OCI-M1 (cell line): ENCODE data around the gene RAB14.
"Not testable (repeated sequence)": the region's sequence is repeated elsewhere in the genome, so short reads cannot be mapped to it uniquely, and the experiment has no call there.

Experiments
- DNase-seq: peaks from one replicate; lab custom pipeline; 2025; lab: John Stamatoyannopoulos, UW

The RAB14 gene

GRCh38 chr9:121191235-121191634 is 10.4 kb downstream of the RAB14 start:
- DNase-seq: no peak

- DNase-seq: no peak
Measured at GRCh38 chr9:121189660-121190059, 12.0 kb downstream of the RAB14 start.

GRCh38 chr9:121189006-121189405 is 12.7 kb downstream of the RAB14 start:
- DNase-seq: no peak

GRCh38 chr9:121187636-121188305 is 13.9 kb downstream of the RAB14 start:
- DNase-seq: no peak

GRCh38 chr9:121185774-121186403 is 15.8 kb downstream of the RAB14 start:
- DNase-seq: no peak

- no peak for DNase-seq
Measured at GRCh38 chr9:121185178-121185745, 16.4 kb downstream of the RAB14 start.

GRCh38 chr9:121184463-121184862 is 17.2 kb downstream of the RAB14 start:
- DNase-seq: no peak

GRCh38 chr9:121183666-121184423 is 17.8 kb downstream of the RAB14 start:
- DNase-seq: no peak

- DNase-seq: peak; percentile 35
Measured at GRCh38 chr9:121182989-121183388, 18.7 kb downstream of the RAB14 start.

GRCh38 chr9:121182101-121182836 is 19.4 kb downstream of the RAB14 start:
- no peak for DNase-seq

- DNase-seq: no peak
Measured at GRCh38 chr9:121179930-121180681, 21.6 kb downstream of the RAB14 start.

GRCh38 chr9:121179373-121179721 is 22.3 kb downstream of the RAB14 start:
- not testable (repeated sequence) for DNase-seq

GRCh38 chr9:121178676-121179372 is 22.8 kb downstream of the RAB14 start:
- no peak for DNase-seq

GRCh38 chr9:121173501-121173900 is 28.2 kb downstream of the RAB14 start:
- DNase-seq: no peak

GRCh38 chr9:121172726-121173487 is 28.8 kb downstream of the RAB14 start:
- DNase-seq: no peak

GRCh38 chr9:121171236-121171635 is 30.4 kb downstream of the RAB14 start:
- DNase-seq: no peak

- DNase-seq: no peak
Measured at GRCh38 chr9:121169094-121169601, 32.5 kb downstream of the RAB14 start.

GRCh38 chr9:121168052-121168451 is 33.6 kb downstream of the RAB14 start:
- DNase-seq: no peak

- peak; percentile 76 for DNase-seq
Measured at GRCh38 chr9:121160025-121160424, 41.6 kb downstream of the RAB14 start.

- DNase-seq: no peak
Measured at GRCh38 chr9:121157939-121158338, 43.7 kb downstream of the RAB14 start.
